Dermis microvascular lymphatic vessel endothelial cell (primary cell): ENCODE data around the gene MRGPRF. TPM values are rescaled to one million over a fixed set of nuclear protein-coding genes. Genes with fewer than 3 reads are reported as not detected.
A peak's percentile ranks its signal among the peaks of the same experiment; 100 is the strongest.

ENCODE experiments used
- DNase-seq, 2 donors: peaks; one replicate each; pipeline versions ENCODE4 v3.0.0 to v3.0.0-alpha.2; 2010; ENCODE audit warnings: low read depth in 2 of 2
- total RNA-seq: library from RNA; depleted of rRNA; stranded (reverse); fragments of >200 nt; gene quantifications from 2 replicates; pipeline ENCODE4 v1.2.1, GENCODE V29; 2014

The MRGPRF gene
- total RNA-seq, 1 donor from 2014 or later = 0.13 TPM

DNA sequence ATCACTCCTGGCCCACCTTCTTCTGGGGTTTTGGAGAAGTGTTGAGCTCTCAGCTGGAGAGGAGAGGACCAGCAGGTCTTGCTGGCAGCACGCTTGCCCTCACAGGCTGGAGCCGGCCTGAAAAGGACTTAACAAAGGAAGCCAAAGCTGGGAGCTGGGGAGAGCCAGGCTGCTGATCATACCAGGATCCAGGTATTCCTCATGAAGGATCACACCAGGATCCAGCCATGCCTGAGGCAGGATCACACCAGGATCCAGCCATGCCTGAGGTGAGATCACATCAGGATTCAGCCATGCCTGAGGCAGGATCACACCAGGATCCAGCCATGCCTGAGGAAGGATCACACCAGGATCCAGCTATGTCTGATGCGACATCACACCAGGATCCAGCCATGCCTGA lies 49.3 kb downstream of the MRGPRF start:
- peak in 1 of 2 donors; percentile 15 for DNase-seq

DNA sequence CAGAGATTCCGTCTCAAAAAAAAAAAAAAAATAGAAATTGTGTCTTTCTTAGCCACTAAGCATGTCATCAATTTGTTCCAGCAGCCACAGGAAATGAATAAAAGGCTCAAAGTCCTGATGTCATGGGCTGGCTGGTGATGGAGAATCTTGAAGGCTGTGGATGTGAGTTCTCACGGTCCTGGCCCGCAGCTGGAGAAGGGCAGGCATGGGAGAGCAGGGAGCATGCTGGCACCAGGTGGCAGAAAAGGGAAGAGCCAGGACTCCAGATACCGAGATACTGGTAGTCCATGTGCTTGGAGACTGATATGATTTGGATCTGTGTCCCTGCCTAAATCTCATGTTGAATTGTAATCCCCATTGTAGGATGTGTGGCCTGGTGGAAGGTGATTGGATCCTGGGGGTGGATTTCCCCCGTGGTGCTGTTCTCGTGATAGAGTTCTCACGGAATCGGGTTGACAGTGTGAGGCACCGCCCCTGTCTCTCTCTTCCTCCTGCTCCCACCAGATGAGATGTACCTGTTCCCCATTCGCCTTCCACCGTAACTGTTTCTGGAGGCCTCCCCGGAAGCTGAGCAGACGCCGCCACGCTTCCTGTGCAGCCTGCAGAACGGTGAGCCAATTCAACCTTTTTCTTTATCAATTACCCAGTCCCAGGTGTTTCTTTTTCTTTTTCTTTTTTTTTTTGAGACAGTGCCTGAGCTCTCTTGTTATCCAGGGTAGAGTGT lies 50.4 kb downstream of the MRGPRF start:
- no peak for DNase-seq

DNA sequence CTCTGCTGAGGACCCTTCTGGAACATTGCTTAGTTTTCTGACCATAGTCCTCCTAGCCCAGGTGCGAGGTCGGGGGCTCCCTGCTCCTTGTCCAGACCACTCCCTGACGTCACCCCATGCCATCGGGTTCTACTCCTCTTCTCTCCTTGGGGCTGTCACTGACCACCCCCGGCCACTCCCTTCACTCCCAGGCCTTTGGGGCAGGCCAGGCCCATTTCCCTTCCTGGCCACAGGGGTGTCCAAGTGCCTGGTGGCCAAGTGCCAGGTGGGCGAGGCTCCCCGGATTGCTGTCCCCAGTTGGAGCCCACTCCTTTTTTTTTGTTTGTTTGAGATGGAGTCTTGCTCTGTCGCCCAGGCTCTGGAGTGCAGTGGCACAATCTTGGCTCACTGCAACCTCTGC lies 51.8 kb downstream of the MRGPRF start:
- no peak for DNase-seq

DNA sequence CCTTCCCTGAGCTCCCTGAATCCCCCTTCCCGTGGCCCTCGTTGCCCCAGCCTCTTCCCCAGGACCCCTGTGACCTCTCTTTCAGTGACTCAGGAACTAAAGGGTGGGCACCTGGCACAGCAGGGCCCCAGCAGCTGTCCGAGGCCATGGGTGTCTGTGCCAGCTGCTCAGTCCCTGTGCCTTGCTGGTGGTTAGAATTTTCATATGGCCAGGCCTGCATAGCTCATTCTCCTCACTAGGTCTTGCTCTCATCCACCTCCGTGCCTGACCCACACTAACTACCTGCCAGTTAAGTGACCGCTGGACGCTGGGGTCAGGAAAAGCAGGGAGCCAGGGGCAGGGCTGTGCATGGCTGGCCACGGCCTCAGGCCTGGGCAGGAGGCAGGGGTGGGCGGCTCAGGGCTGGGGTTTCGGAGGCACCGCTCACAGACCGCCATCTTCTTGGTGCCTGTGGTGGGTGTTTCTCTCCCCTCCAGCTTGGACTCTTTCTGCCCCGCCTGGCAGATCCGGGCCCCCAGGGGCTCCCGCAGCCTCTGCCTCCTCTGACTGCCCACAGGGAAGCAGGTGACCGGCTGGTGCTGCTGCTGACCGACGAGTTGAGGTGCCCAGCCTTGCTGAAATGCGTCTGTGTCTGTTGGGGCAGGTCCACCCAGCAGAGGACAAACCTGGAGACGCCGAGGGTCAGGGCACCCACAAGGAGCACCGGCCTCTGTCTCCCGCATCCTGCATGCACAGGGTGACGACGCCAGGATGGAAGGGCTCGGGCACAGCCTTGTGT lies 52.6 kb downstream of the MRGPRF start:
- no peak for DNase-seq

DNA sequence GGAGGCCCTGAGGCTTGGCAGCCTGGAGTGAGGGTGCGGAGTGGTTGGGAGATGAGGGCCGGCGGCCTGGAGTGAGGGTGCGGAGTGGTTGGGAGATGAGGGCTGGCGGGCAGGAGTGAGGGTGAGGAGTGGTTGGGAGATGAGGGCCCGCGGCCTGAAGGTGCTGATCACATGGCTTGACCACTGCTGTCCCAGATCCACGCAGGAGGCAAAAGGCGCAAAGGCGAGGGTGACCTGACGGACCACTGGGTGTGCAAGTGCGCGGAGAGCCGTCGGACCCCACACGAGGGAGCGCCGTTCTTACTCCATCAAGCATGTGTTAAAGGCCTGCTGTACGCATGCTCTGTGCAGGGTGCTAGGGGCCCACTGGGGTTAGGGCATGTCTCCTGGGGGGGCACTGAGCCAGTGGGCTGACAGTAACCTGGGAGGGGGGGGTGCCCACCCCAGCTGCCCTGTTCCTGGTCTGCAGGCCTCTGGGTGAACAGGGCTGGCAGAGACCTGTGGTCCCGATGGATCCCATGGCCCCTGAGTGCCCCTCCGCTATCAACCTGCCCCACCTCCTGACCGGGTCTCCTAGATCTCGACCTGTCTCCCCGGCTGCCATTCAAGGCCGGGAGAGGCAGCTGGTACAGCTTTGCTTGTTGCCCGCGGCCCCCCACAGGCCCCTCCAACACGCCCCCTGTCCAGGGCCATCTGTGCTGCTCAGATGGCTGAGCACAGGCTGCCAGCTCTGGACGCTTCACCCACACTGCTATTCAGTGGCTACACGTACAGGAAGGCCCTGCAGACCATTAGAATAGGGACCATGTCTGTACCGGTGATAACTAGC lies 53.4 kb downstream of the MRGPRF start:
- no peak for DNase-seq

DNA sequence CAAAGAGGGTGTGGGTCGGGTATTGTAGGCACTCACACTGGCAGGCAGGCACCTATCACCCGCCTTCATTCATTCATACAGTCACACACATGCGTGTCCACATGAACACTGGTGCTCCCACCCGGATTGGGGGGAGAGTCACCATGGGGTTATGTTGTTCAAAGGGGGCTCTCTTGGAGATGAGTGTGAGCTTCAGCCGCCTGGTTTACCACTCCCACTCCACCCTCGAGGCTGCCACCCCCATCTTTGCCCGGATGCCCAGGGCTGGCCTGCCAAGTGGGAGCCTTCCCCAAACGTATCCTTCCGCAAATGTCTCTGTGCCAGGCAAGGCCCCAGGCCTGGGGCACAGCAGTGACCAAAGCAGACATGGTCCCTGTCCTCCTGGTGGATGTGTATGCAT lies 54.8 kb downstream of the MRGPRF start:
- no peak for DNase-seq

DNA sequence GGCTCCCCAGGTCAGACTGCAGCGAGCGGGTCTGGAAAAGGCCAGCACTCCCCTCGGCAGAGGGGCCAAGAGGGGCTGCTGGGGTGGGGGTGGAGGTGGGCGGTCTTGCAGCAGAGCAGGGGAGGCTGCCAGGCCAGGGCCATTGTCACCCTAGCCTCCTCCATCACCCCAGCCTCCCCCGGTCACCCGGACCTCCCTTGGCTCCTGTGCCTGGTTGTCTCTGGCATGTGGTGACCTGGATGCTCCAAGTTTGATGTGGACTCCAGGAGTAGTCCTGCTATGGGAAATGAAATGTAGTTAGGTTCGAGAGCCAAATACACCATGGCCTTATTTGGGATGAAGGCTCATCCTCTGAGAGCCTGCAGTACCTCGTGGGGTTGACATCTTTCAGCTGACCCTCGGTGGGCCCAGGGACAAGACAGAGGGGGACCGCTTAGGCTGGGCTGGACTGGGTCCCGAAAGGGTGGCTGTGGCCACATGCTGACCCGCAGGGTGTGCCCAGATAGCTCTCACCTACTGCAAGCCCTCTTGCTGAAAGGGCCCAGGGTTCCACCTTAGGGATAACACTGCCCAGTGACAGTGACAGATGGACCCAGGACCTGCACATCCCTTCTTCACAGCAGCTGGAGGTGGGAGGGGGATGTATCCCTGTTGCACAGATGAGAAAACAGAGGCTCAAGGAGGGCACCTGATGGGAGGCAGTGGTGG lies 56.3 kb downstream of the MRGPRF start:
- DNase-seq = no peak

DNA sequence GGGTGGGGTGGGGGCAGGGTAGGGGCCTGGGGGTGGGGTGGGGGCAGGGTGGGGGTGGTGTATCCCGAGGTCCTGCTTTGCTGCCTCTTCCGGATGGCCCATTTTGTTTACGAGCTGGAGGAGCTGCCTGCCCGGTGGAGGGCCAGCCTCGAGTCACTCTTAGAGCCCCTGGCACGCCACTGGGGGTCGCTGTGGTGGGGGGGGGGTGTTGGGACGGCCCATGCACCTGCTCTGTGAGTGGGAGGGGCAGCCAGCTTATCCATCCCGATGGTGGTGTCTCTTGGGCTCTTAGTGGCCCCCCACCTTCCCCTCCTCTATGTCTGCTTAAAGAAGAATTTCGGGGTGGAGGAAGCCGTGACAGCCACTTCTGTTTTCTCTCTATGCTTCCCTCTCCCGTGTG lies 56.9 kb downstream of the MRGPRF start:
- DNase-seq = peak in 1 of 2 donors; percentile 14

DNA sequence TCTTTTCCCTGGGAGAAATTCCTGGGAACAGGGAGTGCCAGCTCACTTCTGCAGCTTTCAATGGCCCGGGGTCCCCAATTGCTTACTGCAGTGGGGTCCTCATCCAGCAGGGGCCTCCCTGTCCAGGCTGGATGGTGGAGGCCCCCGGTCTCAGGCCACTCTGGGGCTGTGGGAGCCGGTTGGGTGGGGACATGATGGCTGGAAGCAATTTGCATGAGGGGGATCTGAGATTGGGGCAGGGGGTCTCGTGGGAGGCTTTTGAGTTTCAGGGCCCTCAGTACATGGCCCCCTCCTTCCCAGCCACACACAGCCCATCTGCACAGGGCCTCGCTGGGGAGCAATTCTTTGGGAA lies 57.5 kb downstream of the MRGPRF start:
- no peak for DNase-seq

DNA sequence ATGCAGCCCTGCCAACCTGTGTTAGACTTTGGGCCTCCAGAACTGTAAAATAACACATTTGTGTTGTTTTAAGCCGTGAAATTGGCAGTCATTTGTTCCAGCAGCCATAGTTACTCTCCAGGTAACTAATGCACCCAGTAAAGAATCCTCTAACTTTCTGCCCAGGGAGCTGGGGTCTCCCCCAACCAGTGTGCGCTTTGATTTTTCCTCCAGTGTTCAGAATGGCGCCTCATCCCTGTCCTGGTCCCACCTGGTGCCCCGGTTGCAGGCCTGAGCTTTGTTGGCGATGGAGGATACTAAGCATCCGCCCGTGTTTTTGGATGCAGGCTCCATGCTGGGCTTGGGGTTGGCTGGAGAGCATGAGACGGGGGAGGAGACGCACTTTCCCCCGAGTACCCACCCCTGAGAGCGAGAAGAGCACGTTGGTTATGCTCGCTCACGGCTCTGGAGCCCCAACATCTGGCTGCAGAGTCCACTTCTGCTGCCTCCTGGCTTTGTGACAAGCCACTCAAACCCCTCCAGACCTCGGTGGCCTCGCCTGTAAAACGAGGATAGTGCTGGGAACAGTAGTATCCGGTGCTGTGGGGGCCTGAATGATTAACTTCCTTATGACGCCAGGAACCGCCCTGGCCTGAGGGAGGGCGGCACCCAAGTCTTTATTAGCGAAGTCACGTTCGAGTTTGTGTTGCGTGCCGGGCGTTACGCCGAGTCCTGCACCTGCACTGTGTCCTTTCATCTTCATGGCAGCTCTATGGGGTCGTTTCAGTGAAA lies 58.0 kb downstream of the MRGPRF start:
- peak in 1 of 2 donors; percentile 63 for DNase-seq

Other genes starting within 250 kb of the MRGPRF start
- 68.3 and 127 TPM in 2 replicates for gene CPT1A, start 171.3 kb downstream of the MRGPRF start, total RNA-seq
- 45.4 and 75.1 TPM in 2 replicates for gene MRPL21, start 109.4 kb downstream of the MRGPRF start, total RNA-seq
- gene IGHMBP2, start 109.4 kb downstream of the MRGPRF start, total RNA-seq = 5.8 and 13.5 TPM in 2 replicates
- gene MRGPRD, start 32.3 kb downstream of the MRGPRF start, total RNA-seq = not detected in 2 replicates
- 9.1 and 13.7 TPM in 2 replicates for gene TPCN2, start 35.7 kb upstream of the MRGPRF start, total RNA-seq
- gene SMIM38, start 142.7 kb upstream of the MRGPRF start, total RNA-seq = not detected in 2 replicates